Astrocyte of the spinal cord (primary cell): Measurements from ENCODE around the gene GNG13.
A peak's percentile ranks its signal among the peaks of the same experiment; 100 is the strongest.

Source experiments
- DNase-seq: peaks from one replicate; pipeline ENCODE4 v3.0.0; 2011; ENCODE audit warnings: low read depth, low spot score
- H3K4me3 ChIP-seq: 2 replicates; pipeline ENCODE4 v1.5.1; 2011; ENCODE audit warnings: low read depth, mild to moderate bottlenecking, low read length, moderate library complexity
- in situ Hi-C: cut with HindIII; loops from 2 replicates; pipeline ENCODE4 v1.10.0; 2017; ENCODE audit warnings: low sequenced_read_pairs
- TF ChIP-seq, protein P1 (sequence below): IDR thresholded peaks from 2 replicates; pipeline ENCODE4 v1.5.1; 2012; ENCODE audit warnings: low read depth, mild to moderate bottlenecking, low read length, inconsistent platforms

GNG13 gene

GRCh38 chr16:819336-820043, 19.0 kb upstream of the GNG13 start:
- DNase-seq = no peak
- in situ Hi-C loops = no loop called here
- no peak overlapping the region for H3K4me3 ChIP-seq
- TF ChIP-seq, protein P1, sequence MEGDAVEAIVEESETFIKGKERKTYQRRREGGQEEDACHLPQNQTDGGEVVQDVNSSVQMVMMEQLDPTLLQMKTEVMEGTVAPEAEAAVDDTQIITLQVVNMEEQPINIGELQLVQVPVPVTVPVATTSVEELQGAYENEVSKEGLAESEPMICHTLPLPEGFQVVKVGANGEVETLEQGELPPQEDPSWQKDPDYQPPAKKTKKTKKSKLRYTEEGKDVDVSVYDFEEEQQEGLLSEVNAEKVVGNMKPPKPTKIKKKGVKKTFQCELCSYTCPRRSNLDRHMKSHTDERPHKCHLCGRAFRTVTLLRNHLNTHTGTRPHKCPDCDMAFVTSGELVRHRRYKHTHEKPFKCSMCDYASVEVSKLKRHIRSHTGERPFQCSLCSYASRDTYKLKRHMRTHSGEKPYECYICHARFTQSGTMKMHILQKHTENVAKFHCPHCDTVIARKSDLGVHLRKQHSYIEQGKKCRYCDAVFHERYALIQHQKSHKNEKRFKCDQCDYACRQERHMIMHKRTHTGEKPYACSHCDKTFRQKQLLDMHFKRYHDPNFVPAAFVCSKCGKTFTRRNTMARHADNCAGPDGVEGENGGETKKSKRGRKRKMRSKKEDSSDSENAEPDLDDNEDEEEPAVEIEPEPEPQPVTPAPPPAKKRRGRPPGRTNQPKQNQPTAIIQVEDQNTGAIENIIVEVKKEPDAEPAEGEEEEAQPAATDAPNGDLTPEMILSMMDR = no peak

GRCh38 chr16:818592-818991, 18.1 kb upstream of the GNG13 start:
- in situ Hi-C loops = no loop called here
- no peak for DNase-seq

DNA sequence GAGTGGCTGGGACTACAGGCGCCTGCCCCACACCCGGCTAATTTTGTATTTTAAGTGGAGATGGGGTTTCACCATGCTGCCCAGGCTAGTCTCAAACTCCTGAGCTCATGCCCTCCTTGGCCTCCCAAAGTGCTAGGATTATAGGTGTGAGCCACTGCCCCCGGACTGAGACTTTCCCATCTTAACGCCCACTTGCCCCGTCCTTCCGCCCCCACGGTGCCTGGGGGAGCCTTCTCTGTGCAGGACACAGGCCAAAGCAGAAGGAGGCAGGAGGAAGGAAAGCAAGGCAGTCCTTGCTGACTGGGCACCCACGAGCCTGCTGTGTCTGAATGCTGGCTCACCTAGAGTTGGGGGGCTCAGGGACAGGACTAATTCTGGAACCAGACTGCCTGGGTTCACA, 17.6 kb upstream of the GNG13 start:
- TF ChIP-seq, protein P1 = no peak
- in situ Hi-C loops = no loop called here
- H3K4me3 ChIP-seq = no peak overlapping the region
- no peak for DNase-seq

More at GRCh38 chr16:818592-818991, 18.1 kb upstream of the GNG13 start:
- no peak overlapping the region for H3K4me3 ChIP-seq
- TF ChIP-seq, protein P1 = no peak

GRCh38 chr16:817001-817906, 16.7 kb upstream of the GNG13 start:
- TF ChIP-seq, protein P1 = no peak
- no peak overlapping the region for H3K4me3 ChIP-seq
- no peak for DNase-seq
- in situ Hi-C loops = no loop called here

DNA sequence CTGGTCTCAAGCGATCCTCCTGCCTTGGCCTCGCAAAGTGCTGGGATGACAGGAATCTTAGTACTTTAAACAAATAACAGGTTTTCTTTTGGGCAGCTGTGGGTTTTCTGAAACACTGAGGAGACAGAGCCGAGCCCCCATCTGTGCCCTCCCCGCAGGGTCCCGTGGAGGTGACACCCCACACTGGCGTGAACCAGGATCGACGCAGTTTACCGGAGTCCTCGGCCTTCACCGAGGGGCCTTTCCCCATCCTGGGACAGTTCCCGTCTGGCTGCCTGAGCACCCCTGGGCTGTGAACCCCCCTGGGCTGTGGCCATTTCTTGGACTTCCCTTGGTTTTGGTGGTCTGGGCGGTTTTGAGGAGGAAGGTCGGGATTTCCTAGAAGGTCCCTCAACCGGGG, 15.3 kb upstream of the GNG13 start:
- TF ChIP-seq, protein P1 = no peak
- no peak overlapping the region for H3K4me3 ChIP-seq
- in situ Hi-C loops = no loop called here
- no peak for DNase-seq

DNA sequence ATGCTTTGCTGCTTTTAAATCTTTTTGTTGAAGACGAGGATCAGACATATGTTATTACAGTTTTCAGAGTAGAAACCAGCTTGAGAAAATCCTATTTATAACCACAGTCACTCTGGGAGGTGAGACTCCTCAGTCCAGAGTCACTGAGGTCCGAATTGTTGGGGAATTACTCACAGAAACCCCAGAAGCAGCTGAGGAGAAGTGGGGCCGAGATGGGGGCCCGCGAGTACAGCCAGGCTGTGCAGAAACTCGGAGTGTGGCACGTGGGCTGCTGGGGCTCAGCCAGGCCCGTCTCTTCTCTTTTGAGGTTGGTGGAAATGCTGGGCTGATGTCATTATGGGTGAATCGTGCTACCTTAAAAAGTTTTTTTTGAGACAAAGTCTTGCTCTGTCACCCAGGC, 14.4 kb upstream of the GNG13 start:
- no peak overlapping the region for H3K4me3 ChIP-seq
- in situ Hi-C loops = no loop called here
- TF ChIP-seq, protein P1 = no peak
- peak; percentile 56 for DNase-seq
